ENCODE data around the gene EHMT1. TPM values are rescaled to one million over a fixed set of nuclear protein-coding genes. Genes with fewer than 3 reads are reported as not detected.

The EHMT1 gene
- total RNA-seq, 4 donors from 2014 or later = 71.6 to 78.2 (median 74.2) TPM

GRCh38 chr9:137836151-137836830, 217.5 kb downstream of the EHMT1 start:
- H3K9me3 ChIP-seq = no peaks in the 10 kb centered on the region
- no peaks in the 10 kb centered on the region for H3K27me3 ChIP-seq
- peaks cover 29 to 73% (median 59%) of the 10 kb centered on the region in 4 donors for H3K36me3 ChIP-seq
- no peak for DNase-seq (ENCODE audit: extremely low spot score)
- H3K4me1 ChIP-seq = no peaks in the 10 kb centered on the region
- intact Hi-C loops (cut with DNase I) = no loop called here
- no peak overlapping the region for H3K4me3 ChIP-seq
- no peak for TF ChIP-seq EP300 (IDR thresholded peaks at IDR 0.05)
- no peak for TF ChIP-seq POLR2AphosphoS5 (IDR thresholded peaks at IDR 0.05)
- no peak for TF ChIP-seq CTCF (IDR thresholded peaks at IDR 0.05)
- TF ChIP-seq POLR2A (IDR thresholded peaks at IDR 0.05; ENCODE audit: low read depth) = no peak
- H3K27ac ChIP-seq (replicated peaks in 1 of 4) = no peak overlapping the region
- 89% methylated on average over 24 of the region's 28 CpGs for WGBS

- H3K9me3 ChIP-seq = no peaks in the 10 kb centered on the region
- peaks cover 29 to 67% (median 57%) of the 10 kb centered on the region in 4 donors for H3K36me3 ChIP-seq
- TF ChIP-seq CTCF (IDR thresholded peaks at IDR 0.05) = no peak
- TF ChIP-seq POLR2AphosphoS5 (IDR thresholded peaks at IDR 0.05) = no peak
- no peak for TF ChIP-seq POLR2A (IDR thresholded peaks at IDR 0.05; ENCODE audit: low read depth)
- no peak for TF ChIP-seq EP300 (IDR thresholded peaks at IDR 0.05)
- H3K27me3 ChIP-seq = no peaks in the 10 kb centered on the region
- H3K4me1 ChIP-seq = no peaks in the 10 kb centered on the region
- 69% methylated on average over 6 of the region's 12 CpGs for WGBS
- H3K27ac ChIP-seq (replicated peaks in 1 of 4) = no peak overlapping the region
- intact Hi-C loops (cut with DNase I) = no loop called here
- no peak overlapping the region for H3K4me3 ChIP-seq
- no peak for DNase-seq (ENCODE audit: extremely low spot score)
These were observed 218.0 kb downstream of the EHMT1 start for GRCh38 chr9:137836831-137837241.

GRCh38 chr9:137837345-137838278, 218.8 kb downstream of the EHMT1 start:
- no peaks in the 10 kb centered on the region for H3K27me3 ChIP-seq
- H3K4me1 ChIP-seq = no peaks in the 10 kb centered on the region
- WGBS = 84% methylated on average over 8 of the region's 20 CpGs
- no peaks in the 10 kb centered on the region for H3K9me3 ChIP-seq
- DNase-seq (ENCODE audit: extremely low spot score) = no peak
- H3K27ac ChIP-seq (replicated peaks in 1 of 4) = no peak overlapping the region
- peaks cover 27 to 59% (median 49%) of the 10 kb centered on the region in 4 donors for H3K36me3 ChIP-seq
- intact Hi-C loops (cut with DNase I) = no loop called here
- TF ChIP-seq POLR2A (IDR thresholded peaks at IDR 0.05; ENCODE audit: low read depth) = no peak
- TF ChIP-seq CTCF (IDR thresholded peaks at IDR 0.05) = no peak
- TF ChIP-seq POLR2AphosphoS5 (IDR thresholded peaks at IDR 0.05) = no peak
- no peak for TF ChIP-seq EP300 (IDR thresholded peaks at IDR 0.05)
- no peak overlapping the region for H3K4me3 ChIP-seq

GRCh38 chr9:137838576-137838975, 219.8 kb downstream of the EHMT1 start:
- Histone ChIP-seq H3K4me3 (no peak overlapping the region), H3K4me1 (no peaks in the 10 kb centered on the region), H3K36me3 (peaks cover 17 to 50% (median 40%) of the 10 kb centered on the region in 4 donors), H3K9me3 (no peaks in the 10 kb centered on the region), H3K27me3 (no peaks in the 10 kb centered on the region), H3K27ac (replicated peaks in 1 of 4) (no peak overlapping the region)
- no peak for DNase-seq (ENCODE audit: extremely low spot score)
- WGBS = 96% methylated on average over 10 of the region's 10 CpGs
- intact Hi-C loops (cut with DNase I) = no loop called here
- TF ChIP-seq POLR2A (IDR thresholded peaks at IDR 0.05; ENCODE audit: low read depth) = no peak
- no peak for TF ChIP-seq EP300 (IDR thresholded peaks at IDR 0.05)
- no peak for TF ChIP-seq CTCF (IDR thresholded peaks at IDR 0.05)
- no peak for TF ChIP-seq POLR2AphosphoS5 (IDR thresholded peaks at IDR 0.05)

Measured in esophagus muscularis mucosa (tissue), 4 donors.